Hepatocyte (in vitro differentiated cells): ENCODE measurements around the gene NARS2. TPM values are rescaled to one million over a fixed set of nuclear protein-coding genes. Genes with fewer than 3 reads are reported as not detected.

Source experiments
- DNase-seq: peaks from one replicate; pipeline ENCODE4 v3.0.0-alpha.2; 2016; ENCODE audit warnings: low spot score
- H2AFZ ChIP-seq: fragments of 200-600 bp; sonication (generic); 2 replicates; pipeline ENCODE4 v1.6.0; 2016; ENCODE audit warnings: antibody characterized with exemption, mild to moderate bottlenecking
- H3K27ac ChIP-seq: fragments of 200-600 bp; sonication (generic); 2 replicates; pipeline ENCODE4 v1.5.1; 2016; ENCODE audit warnings: mild to moderate bottlenecking
- H3K27me3 ChIP-seq: fragments of 200-600 bp; sonication (generic); 2 replicates; pipeline ENCODE4 v1.6.1; 2016
- H3K36me3 ChIP-seq: fragments of 200-600 bp; sonication (generic); replicated peaks from 2 replicates; pipeline ENCODE4 v1.5.1; 2016; ENCODE audit warnings: low read depth; ENCODE audit not compliant: insufficient read depth
- H3K4me1 ChIP-seq: fragments of 200-600 bp; sonication (generic); 2 replicates; pipeline ENCODE4 v1.5.1; 2016; ENCODE audit warnings: mild to moderate bottlenecking, moderate library complexity; ENCODE audit not compliant: insufficient read depth
- H3K4me2 ChIP-seq: fragments of 200-600 bp; sonication (generic); 2 replicates; pipeline ENCODE4 v1.6.0; 2016
- H3K4me3 ChIP-seq: fragments of 200-600 bp; sonication (generic); 2 replicates; pipeline ENCODE4 v1.5.1; 2016; ENCODE audit warnings: mild to moderate bottlenecking
- H3K79me2 ChIP-seq: fragments of 200-600 bp; sonication (generic); 2 replicates; pipeline ENCODE4 v1.6.0; 2017; ENCODE audit warnings: mild to moderate bottlenecking
- H3K9me2 ChIP-seq: fragments of 200-600 bp; sonication (generic); replicated peaks from 2 replicates; pipeline ENCODE4 v1.6.0; 2017; ENCODE audit warnings: mild to moderate bottlenecking; ENCODE audit not compliant: insufficient read depth
- H3K9me3 ChIP-seq: fragments of 200-600 bp; sonication (generic); 2 replicates; pipeline ENCODE4 v1.5.1; 2016; ENCODE audit warnings: low read depth, mild to moderate bottlenecking
- H4K20me1 ChIP-seq: fragments of 200-600 bp; sonication (generic); 2 replicates; pipeline ENCODE4 v1.6.0; 2016; ENCODE audit warnings: mild to moderate bottlenecking; ENCODE audit not compliant: insufficient read depth, poor library complexity, severe bottlenecking
- EZH2 ChIP-seq: fragments of 200-600 bp; sonication (generic); IDR thresholded peaks from 2 replicates; pipeline ENCODE4 v1.6.1; 2016; ENCODE audit warnings: antibody characterized with exemption, mild to moderate bottlenecking, borderline replicate concordance
- EZH2phosphoT487 ChIP-seq: fragments of 200-600 bp; sonication (generic); IDR thresholded peaks from one replicate; pipeline ENCODE4 v1.6.1; 2018; ENCODE audit warnings: antibody characterized with exemption, mild to moderate bottlenecking, low read depth, moderate library complexity; ENCODE audit not compliant: unreplicated experiment, severe bottlenecking
- WGBS: methylation state at CpG from one replicate; pipeline ENCODE4 v1.1.6; 2016; ENCODE audit warnings: low lambda C conversion rate; ENCODE audit errors: missing lambda C conversion rate; 5-methylcytosine and 5-hydroxymethylcytosine counted together
- polyA plus RNA-seq: library from polyadenylated mRNA; unstranded; fragments of >200 nt; fragmentation: Nextera tagmentation; extraction: Ambion mirVana; gene quantifications from 2 replicates; pipeline ENCODE4 v1.2.1, GENCODE V29; 2016
- total RNA-seq: library from RNA; depleted of rRNA; stranded (reverse); fragments of >200 nt; gene quantifications from 2 replicates; pipeline ENCODE4 v1.2.3, GENCODE V29; 2014
- TF ChIP-seq, protein P1 (sequence below): fragments of 200-600 bp; sonication (generic); IDR thresholded peaks from 2 replicates; pipeline ENCODE4 v1.5.1; 2016; ENCODE audit warnings: antibody characterized with exemption, mild to moderate bottlenecking; ENCODE audit not compliant: poor library complexity

Gene NARS2
- total and polyA plus RNA-seq, 2 experiments from 2014 or later = 17.5 to 19.1 TPM

DNA sequence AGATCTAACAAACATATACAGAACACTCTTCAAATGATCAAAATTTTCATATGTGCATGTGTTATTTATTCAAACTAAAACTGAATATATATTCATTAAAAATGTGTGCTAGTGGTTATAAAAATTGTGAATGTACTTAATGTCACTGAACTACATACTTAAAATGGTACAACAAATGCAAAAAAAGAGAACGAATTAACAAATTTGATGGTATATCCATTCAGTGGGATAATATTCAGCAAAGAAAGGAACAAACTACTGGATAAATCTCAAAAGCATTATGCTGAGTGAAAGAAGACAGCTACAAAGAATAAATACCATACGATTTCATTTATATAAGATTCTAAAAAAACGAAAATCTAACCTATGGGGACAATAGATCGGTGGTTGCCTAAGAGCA is 64.1 kb downstream of the NARS2 start:
- H3K9me2 ChIP-seq = no peaks in the 10 kb centered on the region
- 95% methylated on average over 4 of the region's 4 CpGs for WGBS
- no peaks in the 10 kb centered on the region for H3K4me1 ChIP-seq

GRCh38 chr11:78510025-78510596 is 64.6 kb downstream of the NARS2 start:
- no peak for DNase-seq
- TF ChIP-seq EZH2 = no peak
- TF ChIP-seq, protein P1, sequence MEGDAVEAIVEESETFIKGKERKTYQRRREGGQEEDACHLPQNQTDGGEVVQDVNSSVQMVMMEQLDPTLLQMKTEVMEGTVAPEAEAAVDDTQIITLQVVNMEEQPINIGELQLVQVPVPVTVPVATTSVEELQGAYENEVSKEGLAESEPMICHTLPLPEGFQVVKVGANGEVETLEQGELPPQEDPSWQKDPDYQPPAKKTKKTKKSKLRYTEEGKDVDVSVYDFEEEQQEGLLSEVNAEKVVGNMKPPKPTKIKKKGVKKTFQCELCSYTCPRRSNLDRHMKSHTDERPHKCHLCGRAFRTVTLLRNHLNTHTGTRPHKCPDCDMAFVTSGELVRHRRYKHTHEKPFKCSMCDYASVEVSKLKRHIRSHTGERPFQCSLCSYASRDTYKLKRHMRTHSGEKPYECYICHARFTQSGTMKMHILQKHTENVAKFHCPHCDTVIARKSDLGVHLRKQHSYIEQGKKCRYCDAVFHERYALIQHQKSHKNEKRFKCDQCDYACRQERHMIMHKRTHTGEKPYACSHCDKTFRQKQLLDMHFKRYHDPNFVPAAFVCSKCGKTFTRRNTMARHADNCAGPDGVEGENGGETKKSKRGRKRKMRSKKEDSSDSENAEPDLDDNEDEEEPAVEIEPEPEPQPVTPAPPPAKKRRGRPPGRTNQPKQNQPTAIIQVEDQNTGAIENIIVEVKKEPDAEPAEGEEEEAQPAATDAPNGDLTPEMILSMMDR = no peak
- TF ChIP-seq EZH2phosphoT487 = no peak
- H2AFZ ChIP-seq = no peak overlapping the region
- H3K4me1 ChIP-seq = no peaks in the 10 kb centered on the region
- H3K27me3 ChIP-seq = no peaks in the 10 kb centered on the region
- peaks cover 5% of the 10 kb centered on the region for H3K9me3 ChIP-seq
- H4K20me1 ChIP-seq = no peaks in the 10 kb centered on the region
- WGBS = 95% methylated on average over 1 of the region's 1 CpG
- no peaks in the 10 kb centered on the region for H3K9me2 ChIP-seq
- H3K4me3 ChIP-seq = no peak overlapping the region
- no peaks in the 10 kb centered on the region for H3K36me3 ChIP-seq
- H3K79me2 ChIP-seq = no peaks in the 10 kb centered on the region
- no peak overlapping the region for H3K4me2 ChIP-seq
- no peak overlapping the region for H3K27ac ChIP-seq

More for the DNA sequence above, 64.1 kb downstream of the NARS2 start:
- Histone ChIP-seq H3K36me3 (no peaks in the 10 kb centered on the region), H3K27me3 (no peaks in the 10 kb centered on the region), H4K20me1 (no peaks in the 10 kb centered on the region), H3K79me2 (no peaks in the 10 kb centered on the region), H3K4me2 (no peak overlapping the region), H2AFZ (no peak overlapping the region), H3K27ac (no peak overlapping the region), H3K4me3 (no peak overlapping the region), H3K9me3 (peaks cover 5% of the 10 kb centered on the region)
- no peak for DNase-seq
- TF ChIP-seq, protein P1 = no peak
- no peak for TF ChIP-seq EZH2
- TF ChIP-seq EZH2phosphoT487 = no peak

GRCh38 chr11:78504708-78505107 is 70.0 kb downstream of the NARS2 start:
- Histone ChIP-seq H4K20me1 (no peaks in the 10 kb centered on the region), H3K9me3 (no peaks in the 10 kb centered on the region), H3K79me2 (no peaks in the 10 kb centered on the region), H3K27me3 (no peaks in the 10 kb centered on the region), H3K4me1 (no peaks in the 10 kb centered on the region), H3K4me3 (no peak overlapping the region), H2AFZ (no peak overlapping the region), H3K9me2 (no peaks in the 10 kb centered on the region), H3K36me3 (no peaks in the 10 kb centered on the region), H3K4me2 (no peak overlapping the region), H3K27ac (no peak overlapping the region)
- TF ChIP-seq EZH2phosphoT487 (no peak), EZH2 (no peak)
- TF ChIP-seq, protein P1 = no peak
- 94% methylated on average over 4 of the region's 4 CpGs for WGBS
- no peak for DNase-seq

DNA sequence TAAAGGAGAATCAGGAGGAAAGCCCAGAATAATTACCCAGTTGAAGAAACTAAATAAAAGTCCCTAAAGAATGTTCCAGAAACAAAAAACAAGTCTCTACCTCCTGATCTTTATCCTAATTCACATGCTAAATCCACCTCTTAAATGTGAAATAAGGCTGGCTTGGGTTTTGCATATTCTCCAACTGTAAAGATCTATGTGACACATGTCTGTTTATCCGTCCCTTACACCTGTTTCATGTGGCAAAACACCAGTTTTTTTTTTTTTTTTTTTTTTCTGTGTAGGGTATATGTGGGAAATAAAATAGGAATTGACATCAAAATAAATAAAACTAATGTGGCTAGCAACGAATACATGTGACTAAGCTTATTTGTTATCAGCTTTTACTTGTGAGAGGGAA is 70.5 kb downstream of the NARS2 start:
- Histone ChIP-seq H3K36me3 (no peaks in the 10 kb centered on the region), H3K4me1 (no peaks in the 10 kb centered on the region), H3K9me3 (no peaks in the 10 kb centered on the region), H3K4me2 (no peak overlapping the region), H3K27ac (no peak overlapping the region), H4K20me1 (no peaks in the 10 kb centered on the region), H3K79me2 (no peaks in the 10 kb centered on the region), H3K27me3 (no peaks in the 10 kb centered on the region), H2AFZ (no peak overlapping the region), H3K4me3 (no peak overlapping the region), H3K9me2 (no peaks in the 10 kb centered on the region)
- no peak for TF ChIP-seq EZH2phosphoT487
- TF ChIP-seq, protein P1 = no peak
- TF ChIP-seq EZH2 = no peak
- 78% methylated on average over 2 of the region's 2 CpGs for WGBS
- DNase-seq = no peak
